HepG2 (cell line): ENCODE data around the gene SMAD7. TPM values are rescaled to one million over a fixed set of nuclear protein-coding genes. Genes with fewer than 3 reads are reported as not detected.

Experiments
- ATAC-seq: fragments of 200-7000 bp; cut with Tn5 transposase; 3 replicates; pipeline ENCODE4 v1.9.1; 2020; ENCODE audit warnings: mild to moderate bottlenecking, moderate library complexity
- Bru-seq: library from RNA; stranded (reverse); fragments of 400-500 nt; gene quantifications from one replicate; lab custom pipeline; 2021; lab: Mats Ljungman, UMichigan
- BruChase-seq, 2 experiments: library from RNA; stranded (reverse); fragments of 400-500 nt; gene quantifications; one replicate each; lab custom pipeline; 2021; lab: Mats Ljungman, UMichigan
- BruUV-seq: library from RNA; stranded (reverse); fragments of 400-500 nt; replicated peaks from 2 replicates; lab custom pipeline; 2021; lab: Mats Ljungman, UMichigan
- CTCF ChIA-PET: fragments of 300-600 bp; formaldehyde crosslinking; extraction: SDS; loops from one replicate; lab custom pipeline; 2021; ENCODE audit warnings: low total read pairs, inconsistent platforms, low intra/inter-chr PET ratio; lab: Yijun Ruan, JAX
- POLR2A ChIA-PET: fragments of 350-600 bp; sonication (Branson Sonifier 250); formaldehyde crosslinking; loops from one replicate; lab custom pipeline; 2020; ENCODE audit warnings: antibody characterized with exemption, inconsistent platforms; lab: Yijun Ruan, JAX
- DNase-seq: peaks from one replicate; pipeline ENCODE4 v3.0.0-alpha.2; 2015; ENCODE audit warnings: low spot score
- FAIRE-seq: peaks from 3 replicates; lab custom pipeline; 2011; peaks lifted over from hg19 to GRCh38; lab: Jason Lieb, UNC
- H2AFZ ChIP-seq: one replicate; pipeline ENCODE4 v1.6.1; 2011; ENCODE audit warnings: low read length, inconsistent platforms
- H3K27ac ChIP-seq: fragments of 300-600 bp; 3 replicates; pipeline ENCODE4 v1.8.0; 2011; ENCODE audit warnings: mixed run types, mild to moderate bottlenecking, mixed read lengths, low read length, inconsistent platforms; ENCODE audit not compliant: insufficient read depth; ENCODE audit errors: extremely low read length
- H3K27me3 ChIP-seq, 2 experiments: fragments of 200-600 bp in 1 of 2; 2 replicates in 1 of 2; 3 replicates in 1 of 2; pipeline versions ENCODE4 v1.6.0 to v1.8.0; 2011; ENCODE audit warnings: low read length in 2 of 2, mild to moderate bottlenecking in 2 of 2, moderate library complexity in 2 of 2, inconsistent platforms in 1 of 2; ENCODE audit not compliant: insufficient read depth in 2 of 2, control insufficient read depth in 1 of 2
- H3K36me3 ChIP-seq, 2 experiments: fragments of 200-600 bp in 1 of 2; replicated peaks in 1 of 2; 2 replicates in 1 of 2; 3 replicates in 1 of 2; pipeline versions ENCODE4 v1.5.1 to v1.8.0; 2011; ENCODE audit warnings: low read length in 2 of 2, inconsistent platforms in 1 of 2; ENCODE audit not compliant: insufficient read depth in 2 of 2, control insufficient read depth in 1 of 2
- H3K4me1 ChIP-seq: 2 replicates; pipeline ENCODE4 v1.5.1; 2012; ENCODE audit warnings: low read length, inconsistent platforms; ENCODE audit not compliant: insufficient read depth
- H3K4me2 ChIP-seq: 2 replicates; pipeline ENCODE4 v1.6.0; 2011; ENCODE audit warnings: low read depth, low read length, inconsistent platforms
- H3K4me3 ChIP-seq, 3 experiments: fragments of 200-600 bp in 1 of 3; sonication (generic), shearing (Covaris generic) in 1 of 3; replicated peaks in 1 of 3; 2 replicates each; pipeline ENCODE4 v1.5.1; 2011 to 2016; ENCODE audit warnings: low read length in 3 of 3, inconsistent platforms in 2 of 3, low read depth in 2 of 3, mild to moderate bottlenecking in 2 of 3, control low read depth in 1 of 3, mixed read lengths in 1 of 3; ENCODE audit not compliant: insufficient read depth in 1 of 3
- H3K79me2 ChIP-seq: one replicate; pipeline ENCODE4 v1.6.1; 2011; ENCODE audit warnings: low read length, inconsistent platforms; ENCODE audit not compliant: insufficient read depth
- H3K9ac ChIP-seq: 2 replicates; pipeline ENCODE4 v1.6.0; 2011; ENCODE audit warnings: mild to moderate bottlenecking, low read depth, low read length, inconsistent platforms; ENCODE audit not compliant: insufficient read depth
- H3K9me3 ChIP-seq: 2 replicates; pipeline ENCODE4 v1.5.1; 2012; ENCODE audit warnings: mild to moderate bottlenecking, low read length
- H4K20me1 ChIP-seq: 2 replicates; pipeline ENCODE4 v1.6.0; 2011; ENCODE audit warnings: inconsistent platforms, mild to moderate bottlenecking, low read length, moderate library complexity; ENCODE audit not compliant: insufficient read depth
- ZNF737 ChIP-seq: sonication (generic); formaldehyde crosslinking; IDR thresholded peaks from 2 replicates; pipeline ENCODE4 v1.5.0; 2020; ENCODE audit warnings: missing genetic modification reagents, mild to moderate bottlenecking, borderline replicate concordance
- ZSCAN20 ChIP-seq: sonication (generic); formaldehyde crosslinking; IDR thresholded peaks from 2 replicates; pipeline ENCODE4 v1.4.0; 2020; ENCODE audit warnings: missing genetic modification reagents, mild to moderate bottlenecking, borderline replicate concordance
- WGBS: methylation state at CpG from one replicate; pipeline ENCODE4 v1.1.6; 2017; ENCODE audit warnings: low lambda C conversion rate; 5-methylcytosine and 5-hydroxymethylcytosine counted together
- in situ Hi-C: cut with HindIII; loops from 2 replicates; pipeline ENCODE4 v1.10.0; 2017; ENCODE audit warnings: low pct_unique_long_range_greater_than_20kb; ENCODE audit not compliant: extremely low pct_ligation_motif_present
- intact Hi-C: fragments of 100-400 bp; cut with micrococcal nuclease; formaldehyde crosslinking; loops from one replicate; pipeline ENCODE4 v1.10.0; 2022; ENCODE audit not compliant: unreplicated experiment
- long read RNA-seq, 2 experiments: library from RNA in 1 of 2; library from polyadenylated mRNA in 1 of 2; stranded (forward) in 1 of 2; unstranded in 1 of 2; transcript quantifications; one replicate each; pipeline ENCODE4 v2.0.0, GENCODE V29; 2019 to 2022
- polyA minus RNA-seq, 3 experiments: library from RNA; depleted of rRNA, polyadenylated mRNA; stranded (reverse); fragments of >200 nt; gene quantifications; 2 replicates each; pipeline ENCODE4 v1.2.3, GENCODE V29; 2011; ENCODE audit warnings: low replicate concordance in 1 of 3
- polyA plus RNA-seq, 8 experiments: library from polyadenylated mRNA; depleted of rRNA in 3 of 8; stranded (reverse) in 7 of 8; unstranded in 1 of 8; fragments of >200 nt; fragmentation: Illumina TruSeq in 4 of 8; extraction: Trizol in 4 of 8; gene quantifications; 2 replicates each; pipeline versions ENCODE4 v1.2.1 to v1.2.3, GENCODE V29; 2011 to 2016; ENCODE audit warnings: low read depth in 4 of 8, missing spikeins in 1 of 8, mixed read lengths in 1 of 8; ENCODE audit not compliant: insufficient read depth in 1 of 8
- total RNA-seq, 5 experiments: library from RNA; depleted of rRNA; stranded (reverse); fragments of >200 nt; fragmentation: Illumina TruSeq; extraction: Trizol; gene quantifications; 2 replicates each; pipeline ENCODE4 v1.2.3, GENCODE V29; 2016; ENCODE audit warnings: low read depth in 1 of 5
- TF ChIP-seq, protein P1 (sequence below): IDR thresholded peaks from 2 replicates; pipeline ENCODE4 v1.6.1; 2016; ENCODE audit warnings: low read depth, control low read depth
- TF ChIP-seq, protein P2 (sequence below): sonication (generic); formaldehyde crosslinking; IDR thresholded peaks from 2 replicates; pipeline ENCODE4 v1.8.1; 2023; ENCODE audit warnings: mild to moderate bottlenecking, moderate library complexity, missing genetic modification reagents
- TF ChIP-seq, protein P3 (sequence below): sonication (generic); formaldehyde crosslinking; IDR thresholded peaks from 2 replicates; pipeline ENCODE4 v1.4.0; 2020; ENCODE audit warnings: missing genetic modification reagents
- TF ChIP-seq, protein P4 (sequence below): sonication (generic); formaldehyde crosslinking; IDR thresholded peaks from 2 replicates; pipeline ENCODE4 v1.4.0; 2020; ENCODE audit warnings: missing genetic modification reagents

Gene SMAD7, protein sequence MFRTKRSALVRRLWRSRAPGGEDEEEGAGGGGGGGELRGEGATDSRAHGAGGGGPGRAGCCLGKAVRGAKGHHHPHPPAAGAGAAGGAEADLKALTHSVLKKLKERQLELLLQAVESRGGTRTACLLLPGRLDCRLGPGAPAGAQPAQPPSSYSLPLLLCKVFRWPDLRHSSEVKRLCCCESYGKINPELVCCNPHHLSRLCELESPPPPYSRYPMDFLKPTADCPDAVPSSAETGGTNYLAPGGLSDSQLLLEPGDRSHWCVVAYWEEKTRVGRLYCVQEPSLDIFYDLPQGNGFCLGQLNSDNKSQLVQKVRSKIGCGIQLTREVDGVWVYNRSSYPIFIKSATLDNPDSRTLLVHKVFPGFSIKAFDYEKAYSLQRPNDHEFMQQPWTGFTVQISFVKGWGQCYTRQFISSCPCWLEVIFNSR
- 18.7 and 24.7 TPM in 2 replicates for total RNA-seq (2016; rRNA removed; fragmentation: Illumina TruSeq; extraction: Trizol)
- 3.3 TPM in 2 replicates for total RNA-seq (2016; cell fraction: cytosol; rRNA removed; fragmentation: Illumina TruSeq; extraction: Trizol; ENCODE audit: low read depth)
- total RNA-seq (2016; cell fraction: insoluble cytoplasmic fraction; rRNA removed; fragmentation: Illumina TruSeq; extraction: Trizol), result 17.7 and 26.0 TPM in 2 replicates
- 12.5 and 14.2 TPM in 2 replicates for total RNA-seq (2016; cell fraction: membrane; rRNA removed; fragmentation: Illumina TruSeq; extraction: Trizol)
- total RNA-seq (2016; cell fraction: nucleus; rRNA removed; fragmentation: Illumina TruSeq; extraction: Trizol), result 22.7 and 23.8 TPM in 2 replicates
- 15.8 and 17.4 TPM in 2 replicates for polyA plus RNA-seq (2011; rRNA removed)
- polyA plus RNA-seq (2011; cell fraction: cytosol; rRNA removed), result 15.1 and 16.9 TPM in 2 replicates
- polyA plus RNA-seq (2011; cell fraction: nucleus; rRNA removed), result 16.5 and 25.6 TPM in 2 replicates
- 5.6 and 8.5 TPM in 2 replicates for polyA plus RNA-seq (2012)
- polyA plus RNA-seq (2016; cell fraction: cytosol; fragmentation: Illumina TruSeq; extraction: Trizol; ENCODE audit: low read depth), result 1.4 and 2.1 TPM in 2 replicates
- polyA plus RNA-seq (2016; cell fraction: insoluble cytoplasmic fraction; fragmentation: Illumina TruSeq; extraction: Trizol; ENCODE audit: low read depth), result 15.7 and 17.1 TPM in 2 replicates
- polyA plus RNA-seq (2016; cell fraction: membrane; fragmentation: Illumina TruSeq; extraction: Trizol; ENCODE audit: low read depth), result 4.9 TPM in 2 replicates
- polyA plus RNA-seq (2016; cell fraction: nucleus; fragmentation: Illumina TruSeq; extraction: Trizol; ENCODE audit: insufficient read depth, low read depth), result 40.0 and 43.9 TPM in 2 replicates
- polyA minus RNA-seq (2011; rRNA and poly(A)+ RNA removed; ENCODE audit: low replicate concordance), result 38.7 and 47.8 TPM in 2 replicates
- 11.5 and 17.8 TPM in 2 replicates for polyA minus RNA-seq (2011; cell fraction: cytosol; rRNA and poly(A)+ RNA removed)
- polyA minus RNA-seq (2011; cell fraction: nucleus; rRNA and poly(A)+ RNA removed), result 14.8 and 26.3 TPM in 2 replicates
- Bru-seq, nascent RNA, result percentile 89 among the genes with signal in this experiment
- BruChase-seq, experiment 1, labeled RNA remaining after a 6-hour chase, result percentile 58 among the genes with signal in this experiment
- percentile 73 among the genes with signal in this experiment for BruChase-seq, experiment 2, labeled RNA remaining after a 2-hour chase
- long read RNA-seq, experiment 1, full-length matches to known transcripts, result 4 of 9 reads
- long read RNA-seq, experiment 1, partial matches to known transcripts, result 0 of 9 reads
- long read RNA-seq, experiment 1, other reads (novel, unspliced or antisense), result 5 of 9 reads
- long read RNA-seq, experiment 2, full-length matches to known transcripts, result 8 of 14 reads
- long read RNA-seq, experiment 2, partial matches to known transcripts, result 0 of 14 reads
- long read RNA-seq, experiment 2, other reads (novel, unspliced or antisense), result 6 of 14 reads

DNA sequence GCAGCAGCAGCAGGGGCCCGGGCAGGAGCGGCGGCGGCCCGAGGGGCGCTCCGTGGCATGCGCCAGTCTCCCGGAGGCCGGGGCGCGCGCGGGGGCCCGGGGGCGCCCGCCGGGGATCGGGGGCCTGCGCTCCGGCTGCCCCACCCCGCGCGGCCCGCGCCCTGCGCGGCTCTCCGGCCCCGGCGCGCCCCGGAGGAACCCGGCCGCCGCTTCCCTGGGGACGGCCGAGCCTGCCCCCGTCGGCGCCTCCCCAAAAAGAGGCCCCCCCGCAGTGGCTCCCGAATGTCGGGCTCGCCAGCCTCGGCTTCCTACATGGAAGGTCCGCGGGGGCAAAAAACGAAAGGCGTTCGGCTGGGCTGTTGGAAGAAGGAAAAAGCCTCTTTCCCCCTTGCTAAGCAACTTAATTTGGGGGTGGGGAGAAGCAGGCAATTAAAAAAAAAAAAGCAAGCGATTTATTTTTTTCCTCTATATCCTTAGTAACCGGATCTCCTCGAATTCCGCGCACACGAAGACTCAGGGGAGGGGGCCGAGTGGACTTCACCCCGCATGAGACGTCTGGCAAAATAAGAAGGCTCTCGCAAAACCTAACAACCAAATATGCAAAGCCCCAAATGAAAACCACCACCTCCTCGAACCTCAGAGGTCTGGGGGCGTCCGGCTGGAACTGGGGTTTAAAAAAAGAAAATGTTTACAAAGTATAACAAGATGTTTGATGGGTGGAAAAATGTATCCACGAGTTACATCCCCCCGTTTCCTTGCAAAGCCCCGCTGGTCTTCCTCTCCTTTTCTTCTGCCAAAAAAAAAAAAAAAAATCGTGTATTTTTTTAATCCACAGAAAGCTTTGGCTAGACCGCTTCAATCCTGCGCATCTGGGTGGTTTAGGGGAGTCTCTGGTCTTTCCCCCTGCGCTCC is at the start of gene SMAD7:
TSS of gene SMAD7 (minus strand) at position 430 of the 912 bp plus-strand sequence. CDS start 541 bp downstream, outside the sequence.
- Histone ChIP-seq H3K4me2 (peak within 1 kb of the TSS; percentile 76), H3K9ac (peak within 1 kb of the TSS; percentile 87), H3K27me3 (no peaks in the 10 kb centered on the region; a peak in 2 of 5 replicates), H3K27ac (peak within 1 kb of the TSS; percentile 89), H3K4me3 (peak within 1 kb of the TSS; percentile 91 to 100 (median 97)), H3K9me3 (no peaks in the 10 kb centered on the region), H3K4me1 (peaks cover 34% of the 10 kb centered on the region), H2AFZ (no peak within 1 kb of the TSS), H3K79me2 (peaks cover 51% of the 10 kb centered on the region), H4K20me1 (peaks cover 17% of the 10 kb centered on the region; the same call in 1 of the 2 replicates), H3K36me3 (no peaks in the 10 kb centered on the region)
- CTCF ChIA-PET, result interaction anchor here (1.7 kb wide), 1 partner anchor 54 kb away, joined by 5 read pairs; no protein-coding TSS in a partner anchor
- FAIRE-seq (no peak), DNase-seq (no peak), ATAC-seq (no peak)
- in situ Hi-C loops (no loop called here), intact Hi-C loops (loop anchor here (5.0 kb wide), 1 partner anchor 92 kb away; no protein-coding TSS in a partner anchor)
- POLR2A ChIA-PET, result interaction anchor here (1.0 to 2.5 kb wide), 5 partner anchors 21 to 537 kb away, joined by 3 to 25 read pairs (median 11); partner anchors contain the start of gene C18orf32
- under 1% methylated on average over 32 of the region's 71 CpGs for WGBS
- TSS peak; percentile 45 for BruUV-seq
- TF ChIP-seq ZSCAN20 (CRISPR knock-in tag), result peak; percentile 40; the same call in 1 of the 2 replicates
- TF ChIP-seq, protein P1, sequence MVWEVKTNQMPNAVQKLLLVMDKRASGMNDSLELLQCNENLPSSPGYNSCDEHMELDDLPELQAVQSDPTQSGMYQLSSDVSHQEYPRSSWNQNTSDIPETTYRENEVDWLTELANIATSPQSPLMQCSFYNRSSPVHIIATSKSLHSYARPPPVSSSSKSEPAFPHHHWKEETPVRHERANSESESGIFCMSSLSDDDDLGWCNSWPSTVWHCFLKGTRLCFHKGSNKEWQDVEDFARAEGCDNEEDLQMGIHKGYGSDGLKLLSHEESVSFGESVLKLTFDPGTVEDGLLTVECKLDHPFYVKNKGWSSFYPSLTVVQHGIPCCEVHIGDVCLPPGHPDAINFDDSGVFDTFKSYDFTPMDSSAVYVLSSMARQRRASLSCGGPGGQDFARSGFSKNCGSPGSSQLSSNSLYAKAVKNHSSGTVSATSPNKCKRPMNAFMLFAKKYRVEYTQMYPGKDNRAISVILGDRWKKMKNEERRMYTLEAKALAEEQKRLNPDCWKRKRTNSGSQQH (CRISPR knock-in tag), result peak; percentile 7; the same call in 1 of the 2 replicates
- no peak for TF ChIP-seq ZNF737 (CRISPR knock-in tag)
- TF ChIP-seq, protein P2, sequence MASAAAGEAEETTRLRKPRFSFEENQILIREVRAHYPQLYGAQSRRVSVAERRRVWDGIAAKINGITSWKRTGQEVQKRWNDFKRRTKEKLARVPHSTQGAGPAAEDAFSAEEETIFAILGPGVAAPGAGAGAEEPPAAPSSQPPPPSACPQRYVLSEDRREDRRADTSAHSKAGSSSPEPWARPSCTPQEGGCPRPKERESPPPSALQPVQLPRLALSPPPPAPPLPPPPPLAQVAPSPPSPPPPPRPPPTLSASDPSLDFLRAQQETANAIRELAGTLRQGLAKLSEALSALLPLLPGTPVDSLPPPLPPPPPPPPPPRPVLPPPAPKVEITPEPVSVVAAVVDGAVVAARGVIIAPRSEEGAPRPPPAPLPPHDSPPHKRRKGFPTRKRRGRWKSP (CRISPR knock-in tag), result no peak
- TF ChIP-seq, protein P3, sequence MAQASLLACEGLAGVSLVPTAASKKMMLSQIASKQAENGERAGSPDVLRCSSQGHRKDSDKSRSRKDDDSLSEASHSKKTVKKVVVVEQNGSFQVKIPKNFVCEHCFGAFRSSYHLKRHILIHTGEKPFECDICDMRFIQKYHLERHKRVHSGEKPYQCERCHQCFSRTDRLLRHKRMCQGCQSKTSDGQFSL, result 0 out of 2 replicates have a peak, but pooled peaks have one; percentile 3
- TF ChIP-seq, protein P4, sequence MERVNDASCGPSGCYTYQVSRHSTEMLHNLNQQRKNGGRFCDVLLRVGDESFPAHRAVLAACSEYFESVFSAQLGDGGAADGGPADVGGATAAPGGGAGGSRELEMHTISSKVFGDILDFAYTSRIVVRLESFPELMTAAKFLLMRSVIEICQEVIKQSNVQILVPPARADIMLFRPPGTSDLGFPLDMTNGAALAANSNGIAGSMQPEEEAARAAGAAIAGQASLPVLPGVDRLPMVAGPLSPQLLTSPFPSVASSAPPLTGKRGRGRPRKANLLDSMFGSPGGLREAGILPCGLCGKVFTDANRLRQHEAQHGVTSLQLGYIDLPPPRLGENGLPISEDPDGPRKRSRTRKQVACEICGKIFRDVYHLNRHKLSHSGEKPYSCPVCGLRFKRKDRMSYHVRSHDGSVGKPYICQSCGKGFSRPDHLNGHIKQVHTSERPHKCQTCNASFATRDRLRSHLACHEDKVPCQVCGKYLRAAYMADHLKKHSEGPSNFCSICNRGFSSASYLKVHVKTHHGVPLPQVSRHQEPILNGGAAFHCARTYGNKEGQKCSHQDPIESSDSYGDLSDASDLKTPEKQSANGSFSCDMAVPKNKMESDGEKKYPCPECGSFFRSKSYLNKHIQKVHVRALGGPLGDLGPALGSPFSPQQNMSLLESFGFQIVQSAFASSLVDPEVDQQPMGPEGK (CRISPR knock-in tag), result peak; percentile 29; the same call in 1 of the 2 replicates
